ENCODE results near the gene MREG.

- no peak for TF ChIP-seq CTCF (conservative IDR thresholded peaks at IDR 0.05; ENCODE audit: low read depth in 2 of 2)
- TF ChIP-seq REST (IDR thresholded peaks at IDR 0.05; ENCODE audit: unreplicated experiment) = no peak
- TF ChIP-seq CREB1 (CRISPR knock-in tag; IDR thresholded peaks at IDR 0.05; ENCODE audit: low read depth) = no peak
Observed at GRCh38 chr2:215966951-215967350, 46.4 kb downstream of the MREG start.

All from GM23338 (cell line).